Measurements from ENCODE around the gene OR10A7. TPM values are rescaled to one million over a fixed set of nuclear protein-coding genes. Genes with fewer than 3 reads are reported as not detected.
"Not testable (repeated sequence)": the region's sequence is repeated elsewhere in the genome, so short reads cannot be mapped to it uniquely, and the experiment has no call there.

OR10A7 gene, protein sequence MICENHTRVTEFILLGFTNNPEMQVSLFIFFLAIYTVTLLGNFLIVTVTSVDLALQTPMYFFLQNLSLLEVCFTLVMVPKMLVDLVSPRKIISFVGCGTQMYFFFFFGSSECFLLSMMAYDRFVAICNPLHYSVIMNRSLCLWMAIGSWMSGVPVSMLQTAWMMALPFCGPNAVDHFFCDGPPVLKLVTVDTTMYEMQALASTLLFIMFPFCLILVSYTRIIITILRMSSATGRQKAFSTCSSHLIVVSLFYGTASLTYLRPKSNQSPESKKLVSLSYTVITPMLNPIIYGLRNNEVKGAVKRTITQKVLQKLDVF
- not detected for total RNA-seq
- long read RNA-seq, donor 1 = 0 reads
- long read RNA-seq, donor 2 = 0 reads

DNA sequence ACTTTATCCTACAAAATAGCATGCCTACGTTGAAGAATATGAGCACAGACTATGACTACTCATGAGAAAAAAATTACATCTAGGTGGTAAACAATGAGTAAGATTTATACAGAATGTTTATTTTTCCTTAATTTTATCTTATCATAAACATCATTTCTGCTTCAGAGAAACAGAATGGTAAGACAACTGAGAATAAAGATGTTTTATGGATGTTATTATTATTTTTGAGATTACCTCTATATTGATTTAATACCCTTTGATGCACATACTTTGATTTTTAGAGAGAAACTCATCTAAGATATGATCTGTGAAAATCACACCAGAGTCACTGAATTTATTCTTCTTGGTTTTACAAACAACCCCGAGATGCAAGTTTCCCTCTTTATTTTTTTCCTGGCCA is at the start of gene OR10A7:
Gene OR10A7, plus strand, starts transcription at position 301 of the 400 bp plus-strand sequence. Its CDS starts 0 bp downstream, at position 301.
- DNase-seq (ENCODE audit: low spot score) = no peak
- intact Hi-C loops (cut with DNase I) = no loop called here

DNA sequence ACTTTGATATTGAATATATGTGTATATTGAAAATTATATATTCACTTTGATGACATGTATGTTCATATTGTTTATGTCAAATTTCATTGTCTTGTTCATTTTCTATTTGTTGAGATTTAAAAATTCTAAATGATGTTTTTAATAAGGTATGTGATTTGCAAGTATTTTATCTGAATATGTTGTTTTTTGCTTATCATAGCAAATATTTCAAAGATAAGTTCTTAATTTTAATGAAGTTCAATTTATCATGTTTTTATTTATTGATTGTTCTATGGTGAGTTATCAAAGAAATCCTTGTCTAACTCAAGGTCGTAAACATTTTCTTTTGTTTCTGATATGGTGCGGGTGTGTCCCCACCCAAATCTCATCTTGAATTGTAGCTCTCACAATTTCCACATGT is 49.4 kb upstream of the OR10A7 start:
- intact Hi-C loops (cut with DNase I) = no loop called here
- DNase-seq (ENCODE audit: low spot score) = no peak

- DNase-seq (ENCODE audit: low spot score); intact Hi-C loops (cut with DNase I): not testable (repeated sequence)
These were observed 49.0 kb upstream of the OR10A7 start for GRCh38 chr12:55171846-55172245.

DNA sequence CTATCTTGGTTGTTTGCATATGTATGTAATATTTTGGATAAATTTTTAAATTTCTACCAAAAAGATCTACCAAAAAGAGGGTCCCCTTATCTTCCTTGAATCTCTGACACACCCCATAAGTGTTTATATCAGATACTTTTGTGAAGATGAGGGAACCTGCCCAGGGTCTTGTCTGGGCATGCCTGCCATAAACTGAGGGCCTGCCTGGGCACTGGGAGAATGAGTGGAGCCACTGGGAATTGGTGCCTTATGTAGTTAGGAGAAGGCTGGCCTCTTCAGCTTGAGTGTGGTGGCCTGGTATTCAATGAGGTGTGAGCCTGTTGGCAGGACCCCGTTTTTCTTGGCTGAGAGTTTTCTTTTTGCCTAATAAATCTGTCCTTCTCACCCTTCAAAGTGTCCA is 48.1 kb upstream of the OR10A7 start:
- DNase-seq (ENCODE audit: low spot score) = no peak
- intact Hi-C loops (cut with DNase I) = no loop called here

DNA sequence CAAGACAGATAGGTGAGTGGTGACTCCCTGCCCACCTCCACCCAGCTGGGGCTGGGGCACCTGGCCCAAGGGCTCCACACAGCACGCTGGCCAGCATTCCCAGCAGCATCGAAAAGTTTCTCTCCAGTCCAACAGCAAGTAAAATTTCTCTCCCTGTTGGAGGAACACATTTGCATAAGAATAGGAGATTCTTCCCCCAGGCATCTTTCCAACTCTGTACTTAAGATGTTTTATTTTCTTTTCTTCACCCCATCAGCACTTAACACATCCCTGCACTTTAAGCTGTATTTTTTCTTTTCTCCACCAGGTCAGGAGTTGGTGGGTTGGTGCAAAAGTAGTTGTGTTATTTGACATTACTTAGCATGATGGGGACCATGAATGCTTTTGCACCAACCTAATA is 47.4 kb upstream of the OR10A7 start:
- intact Hi-C loops (cut with DNase I) = no loop called here
- no peak for DNase-seq (ENCODE audit: low spot score)

GRCh38 chr12:55188573-55188972 is 32.3 kb upstream of the OR10A7 start:
- DNase-seq (ENCODE audit: low spot score) = no peak
- intact Hi-C loops (cut with DNase I) = loop anchor here in 1 of 2 donors (10.0 kb wide), 1 partner anchor 426 kb away; no protein-coding TSS in a partner anchor

DNA sequence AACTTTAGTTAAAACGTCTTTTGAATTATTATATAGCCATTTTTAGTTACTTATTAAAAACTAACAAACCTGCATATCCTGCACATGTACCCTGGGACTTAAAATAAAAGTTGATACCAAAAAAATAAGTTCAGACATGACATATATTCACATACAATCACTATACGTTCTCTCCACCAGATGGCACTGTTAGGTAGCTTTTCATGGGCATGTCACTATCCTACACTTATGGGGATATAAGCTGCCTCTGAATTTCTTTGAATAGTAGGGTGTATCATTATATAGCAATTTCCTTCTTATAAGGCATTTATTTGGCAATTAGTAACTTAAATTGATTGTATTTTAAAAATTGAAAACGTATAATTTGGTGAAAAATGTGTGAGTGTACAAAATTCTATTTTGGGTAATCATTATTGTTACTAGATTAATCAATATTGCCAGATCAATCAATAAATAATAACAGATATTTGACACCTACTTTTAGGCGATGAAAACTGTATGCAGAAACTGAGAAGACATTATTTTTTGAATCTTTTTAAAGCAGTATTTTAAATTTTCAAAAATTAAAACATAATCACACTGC is 31.8 kb upstream of the OR10A7 start:
- DNase-seq (ENCODE audit: low spot score) = no peak
- intact Hi-C loops (cut with DNase I) = loop anchor here in 1 of 2 donors (10.0 kb wide), 1 partner anchor 426 kb away; no protein-coding TSS in a partner anchor

DNA sequence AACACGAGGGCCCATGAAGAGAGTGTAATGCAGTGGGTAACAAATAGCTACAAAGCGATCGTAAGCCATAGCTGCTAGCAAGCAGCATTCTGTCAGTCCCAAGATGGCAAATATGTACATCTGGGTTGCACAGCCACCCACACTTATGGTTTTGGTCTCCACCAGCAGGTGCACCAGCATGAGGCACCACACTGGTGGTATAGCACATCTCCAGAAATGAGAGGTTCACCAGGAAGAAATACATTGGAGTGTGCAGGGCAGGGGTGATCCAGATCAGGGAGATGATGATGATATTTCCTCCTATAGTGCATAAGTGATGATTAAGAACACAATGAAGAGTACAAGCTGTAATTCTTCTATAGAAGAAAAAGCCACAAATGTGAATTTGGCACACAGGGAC is 26.4 kb upstream of the OR10A7 start:
- DNase-seq (ENCODE audit: low spot score) = no peak
- intact Hi-C loops (cut with DNase I) = loop anchor here in 1 of 2 donors (10.0 kb wide), 1 partner anchor 420 kb away; no protein-coding TSS in a partner anchor

GRCh38 chr12:55226523-55226922 is 5.7 kb downstream of the OR10A7 start:
- DNase-seq (ENCODE audit: low spot score) = no peak
- intact Hi-C loops (cut with DNase I) = no loop called here

DNA sequence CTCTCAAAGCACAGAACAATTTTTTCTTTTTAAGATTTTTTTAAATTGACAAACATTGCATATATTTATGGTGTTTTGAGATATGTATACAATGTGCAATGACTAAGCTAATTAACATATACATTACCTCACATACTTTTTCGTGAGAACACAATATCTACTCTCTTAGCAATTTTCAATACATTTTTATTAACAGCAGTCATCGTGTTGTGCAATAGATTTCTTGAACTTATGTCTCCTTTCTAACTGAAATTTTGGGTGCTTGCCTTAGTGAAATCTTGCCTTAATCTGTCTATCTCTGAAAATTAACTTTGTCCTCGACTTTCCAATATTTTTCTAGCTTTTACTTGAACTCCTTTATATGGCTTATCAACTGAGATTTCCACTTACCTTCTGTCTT is 6.8 kb downstream of the OR10A7 start:
- intact Hi-C loops (cut with DNase I) = no loop called here
- no peak for DNase-seq (ENCODE audit: low spot score)

DNA sequence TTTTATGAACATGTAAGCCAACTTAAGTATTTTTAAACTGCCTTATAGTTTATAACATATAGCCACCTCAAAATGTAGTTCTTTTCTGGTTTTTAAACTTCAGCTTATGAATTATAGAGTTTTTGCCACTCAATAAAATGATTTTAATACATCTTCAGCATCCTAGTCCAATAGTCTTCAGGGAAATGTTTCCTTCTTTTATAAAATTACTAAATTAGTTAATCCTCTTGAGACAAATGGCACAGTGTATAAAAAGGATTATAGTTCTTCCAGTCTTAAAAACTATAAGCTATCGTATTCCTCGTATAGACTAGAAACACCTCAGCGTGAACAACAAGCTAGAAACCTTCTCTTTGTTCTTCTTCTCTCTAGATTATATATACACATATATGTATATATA is 23.5 kb downstream of the OR10A7 start, which contains the start of gene OR6C74:
Gene OR6C74, plus strand, starts transcription at position 301 of the 400 bp plus-strand sequence. CDS start 2,679 bp downstream, outside the sequence.
- intact Hi-C loops (cut with DNase I) = no loop called here
- DNase-seq (ENCODE audit: low spot score) = no peak

DNA sequence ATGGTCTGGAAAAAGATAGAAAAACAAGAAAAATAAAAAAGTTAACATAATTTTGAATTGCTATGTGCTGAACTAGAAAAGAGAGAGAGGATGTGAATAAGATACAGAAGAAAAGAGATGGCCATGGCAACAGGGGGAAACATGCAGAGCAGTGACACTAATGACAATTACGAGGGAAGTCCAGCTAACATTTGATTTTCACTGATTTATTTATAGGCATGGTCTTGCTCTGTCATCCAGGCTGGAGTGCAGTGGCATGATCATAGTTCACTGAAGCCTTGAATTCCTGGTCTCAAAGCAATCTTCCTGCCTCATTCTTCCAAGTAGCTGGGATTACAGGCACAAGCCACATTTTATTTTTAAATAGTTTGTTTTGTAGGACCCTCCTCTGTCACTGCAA is 25.3 kb downstream of the OR10A7 start:
- intact Hi-C loops (cut with DNase I) = no loop called here
- DNase-seq (ENCODE audit: low spot score) = no peak

DNA sequence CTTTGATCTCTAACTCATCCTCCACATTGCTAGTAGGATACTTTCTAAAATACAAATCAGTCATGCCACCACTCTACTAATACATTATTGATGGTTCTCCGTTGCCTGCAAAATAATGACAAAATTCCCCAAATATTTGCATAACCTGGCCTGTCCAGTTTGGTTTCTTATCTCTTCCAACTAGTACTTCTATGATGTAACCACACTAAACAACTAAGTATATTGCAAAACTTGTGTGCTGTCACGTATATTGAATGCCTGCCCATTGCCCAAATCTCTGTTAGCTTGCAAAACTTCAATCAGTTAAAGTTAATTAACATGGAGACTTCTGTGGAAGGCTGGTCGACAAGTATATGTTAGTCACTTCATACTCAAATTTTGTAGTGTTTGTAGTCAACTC is 30.1 kb downstream of the OR10A7 start:
- intact Hi-C loops (cut with DNase I) = no loop called here
- DNase-seq (ENCODE audit: low spot score) = no peak

DNA sequence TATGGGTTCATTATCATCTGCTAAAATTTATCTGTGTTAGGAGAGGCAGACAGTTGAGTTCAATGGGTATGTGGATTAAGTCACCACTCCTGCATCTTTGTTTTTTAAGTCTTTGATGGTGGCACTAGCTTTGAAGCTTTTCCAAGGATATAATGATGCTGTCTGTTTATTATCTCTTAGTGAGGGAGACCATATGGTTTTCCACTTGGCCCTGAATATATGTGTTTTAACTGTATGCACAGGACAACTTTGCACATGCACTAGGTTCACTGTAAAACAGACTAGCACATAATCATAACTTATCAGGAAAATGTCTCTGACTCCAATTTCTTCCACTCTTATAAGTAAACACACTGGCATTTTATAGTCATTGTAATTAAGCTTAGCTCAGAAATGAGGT is 32.5 kb downstream of the OR10A7 start:
- DNase-seq (ENCODE audit: low spot score) = no peak
- intact Hi-C loops (cut with DNase I) = no loop called here

- DNase-seq (ENCODE audit: low spot score) = no peak
These were observed 36.0 kb downstream of the OR10A7 start for GRCh38 chr12:55256831-55257230.

DNA sequence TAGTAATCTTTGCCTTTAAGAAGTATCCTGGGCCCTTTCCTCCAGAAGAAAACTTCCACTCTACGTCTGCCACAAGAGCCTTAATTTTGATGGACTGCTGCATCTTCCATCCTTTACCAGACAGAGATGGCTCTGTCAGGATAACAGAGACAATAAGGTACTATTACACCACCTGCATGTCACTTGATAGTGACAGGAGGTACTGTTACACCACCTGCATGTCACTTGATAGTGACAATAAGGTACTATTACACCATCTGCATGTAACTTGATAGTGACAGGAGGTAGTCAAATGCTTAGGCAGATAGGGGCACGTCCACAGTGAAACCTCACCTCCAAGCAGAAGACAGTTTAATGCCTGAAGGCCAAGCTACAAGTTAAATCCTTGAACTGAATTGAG is 37.5 kb downstream of the OR10A7 start:
- intact Hi-C loops (cut with DNase I) = no loop called here
- no peak for DNase-seq (ENCODE audit: low spot score)

More at GRCh38 chr12:55256831-55257230, 36.0 kb downstream of the OR10A7 start:
- intact Hi-C loops (cut with DNase I) = no loop called here

Other genes starting within 250 kb of the OR10A7 start
- gene TESPA1, start 236.3 kb upstream of the OR10A7 start, total RNA-seq = 1 to 10 TPM in 1 of 2 donors, under 1 TPM in 1; 1.00 to 3.3 TPM
- not detected for gene NEUROD4, start 201.1 kb upstream of the OR10A7 start, total RNA-seq
- gene OR9K2, start 94.6 kb upstream of the OR10A7 start, total RNA-seq = not detected
- not detected for gene OR6C74, start 23.6 kb downstream of the OR10A7 start, total RNA-seq
- not detected for gene OR6C6, start 75.5 kb downstream of the OR10A7 start, total RNA-seq
- gene OR6C1, start 93.3 kb downstream of the OR10A7 start, total RNA-seq = not detected
- not detected for gene OR6C3, start 109.7 kb downstream of the OR10A7 start, total RNA-seq
- not detected for gene OR6C75, start 141.9 kb downstream of the OR10A7 start, total RNA-seq
- gene OR6C65, start 179.5 kb downstream of the OR10A7 start, total RNA-seq = not detected
- not detected for gene OR6C76, start 205.2 kb downstream of the OR10A7 start, total RNA-seq
- gene OR6C2, start 223.1 kb downstream of the OR10A7 start, total RNA-seq = not detected
- gene OR6C70, start 249.1 kb downstream of the OR10A7 start, total RNA-seq = not detected

Measured in posterior vena cava (tissue), 2 donors.